ENCODE measurements around the gene MACO1.

DNA sequence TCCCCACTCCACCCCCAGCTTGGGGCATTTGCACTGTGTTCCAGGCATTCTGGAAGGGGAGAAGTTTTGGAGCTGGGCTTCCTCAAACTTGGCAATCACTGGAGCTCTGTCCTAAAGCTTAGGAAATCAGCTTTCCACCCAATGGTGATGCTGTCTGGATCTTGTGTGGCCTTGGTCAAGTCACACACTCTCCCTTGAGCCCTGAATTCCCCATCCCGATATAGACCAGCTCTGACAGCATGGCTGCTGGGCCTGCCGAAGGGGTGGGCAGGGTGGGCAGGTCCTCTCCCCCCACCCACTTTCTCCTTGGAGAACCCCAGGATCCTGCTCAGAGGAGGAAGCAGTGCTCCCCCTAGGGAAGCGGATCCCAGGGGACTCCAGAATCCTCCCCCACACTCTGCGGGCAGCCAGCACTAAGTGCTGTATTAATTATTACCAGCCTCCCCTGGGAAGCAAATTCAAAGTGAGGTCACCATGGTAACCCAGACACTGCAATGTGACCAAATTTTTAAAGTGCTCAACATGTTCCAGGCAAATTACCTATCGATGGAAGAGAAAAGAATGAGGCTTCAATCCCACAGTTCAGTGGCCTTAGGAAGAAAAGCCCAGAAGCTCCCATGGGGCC, 91.4 kb downstream of the MACO1 start:
- no peak for TF ChIP-seq POLR2A (IDR thresholded peaks at IDR 0.05; ENCODE audit: low read length)
- TF ChIP-seq, protein P1, sequence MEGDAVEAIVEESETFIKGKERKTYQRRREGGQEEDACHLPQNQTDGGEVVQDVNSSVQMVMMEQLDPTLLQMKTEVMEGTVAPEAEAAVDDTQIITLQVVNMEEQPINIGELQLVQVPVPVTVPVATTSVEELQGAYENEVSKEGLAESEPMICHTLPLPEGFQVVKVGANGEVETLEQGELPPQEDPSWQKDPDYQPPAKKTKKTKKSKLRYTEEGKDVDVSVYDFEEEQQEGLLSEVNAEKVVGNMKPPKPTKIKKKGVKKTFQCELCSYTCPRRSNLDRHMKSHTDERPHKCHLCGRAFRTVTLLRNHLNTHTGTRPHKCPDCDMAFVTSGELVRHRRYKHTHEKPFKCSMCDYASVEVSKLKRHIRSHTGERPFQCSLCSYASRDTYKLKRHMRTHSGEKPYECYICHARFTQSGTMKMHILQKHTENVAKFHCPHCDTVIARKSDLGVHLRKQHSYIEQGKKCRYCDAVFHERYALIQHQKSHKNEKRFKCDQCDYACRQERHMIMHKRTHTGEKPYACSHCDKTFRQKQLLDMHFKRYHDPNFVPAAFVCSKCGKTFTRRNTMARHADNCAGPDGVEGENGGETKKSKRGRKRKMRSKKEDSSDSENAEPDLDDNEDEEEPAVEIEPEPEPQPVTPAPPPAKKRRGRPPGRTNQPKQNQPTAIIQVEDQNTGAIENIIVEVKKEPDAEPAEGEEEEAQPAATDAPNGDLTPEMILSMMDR (IDR thresholded peaks at IDR 0.05), result no peak
- TF ChIP-seq RFX5 (IDR thresholded peaks at IDR 0.05), result no peak
- TF ChIP-seq RAD21 (conservative IDR thresholded peaks at IDR 0.05 in 1 of 2, IDR thresholded peaks at IDR 0.05 in 1 of 2), result no peak
- no peak for TF ChIP-seq CEBPB (IDR thresholded peaks at IDR 0.05)
- TF ChIP-seq FOSL2 (IDR thresholded peaks at IDR 0.05), result no peak
- no peak for TF ChIP-seq FOSL2 (CRISPR knock-in tag; IDR thresholded peaks at IDR 0.05)

Data from A549 (cell line).